GM21360 (cell line): ENCODE results near the gene PHYKPL.
A peak's percentile ranks its signal among the peaks of the same experiment; 100 is the strongest.

Experiments
- ATAC-seq: cut with Tn5 transposase; IDR thresholded peaks from one replicate; pipeline ENCODE4 v1.9.1; 2021; ENCODE audit warnings: mild to moderate bottlenecking, moderate library complexity; ENCODE audit not compliant: unreplicated experiment

The PHYKPL gene

GRCh38 chr5:178232124-178232919, at the start of gene PHYKPL:
TSS of gene PHYKPL (minus strand) at chr5:178232802. CDS start at chr5:178232550, 252 bp downstream.
- peak; percentile 48 for ATAC-seq

GRCh38 chr5:178282391-178282790, 49.8 kb upstream of the PHYKPL start:
- no peak for ATAC-seq

DNA sequence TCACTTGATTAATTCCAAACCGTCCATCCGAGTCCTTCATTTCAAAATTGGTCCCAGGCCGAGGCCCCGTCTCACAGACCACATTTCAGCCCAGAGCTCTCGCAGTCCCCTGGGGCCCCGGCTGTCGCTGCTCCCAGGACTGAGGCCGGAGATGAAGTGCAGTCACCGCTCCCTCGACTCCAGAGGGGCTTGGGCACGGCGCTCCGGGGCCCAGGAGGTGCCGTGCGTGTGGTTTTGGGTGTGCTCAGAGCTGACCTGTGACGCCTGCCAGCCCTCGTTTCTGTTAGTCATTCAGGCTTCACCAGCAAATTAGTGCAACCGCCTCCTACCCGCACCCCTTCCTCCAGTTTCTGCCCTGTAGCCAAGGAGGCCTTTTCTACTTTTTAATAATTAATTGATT, 48.7 kb upstream of the PHYKPL start:
- no peak for ATAC-seq

DNA sequence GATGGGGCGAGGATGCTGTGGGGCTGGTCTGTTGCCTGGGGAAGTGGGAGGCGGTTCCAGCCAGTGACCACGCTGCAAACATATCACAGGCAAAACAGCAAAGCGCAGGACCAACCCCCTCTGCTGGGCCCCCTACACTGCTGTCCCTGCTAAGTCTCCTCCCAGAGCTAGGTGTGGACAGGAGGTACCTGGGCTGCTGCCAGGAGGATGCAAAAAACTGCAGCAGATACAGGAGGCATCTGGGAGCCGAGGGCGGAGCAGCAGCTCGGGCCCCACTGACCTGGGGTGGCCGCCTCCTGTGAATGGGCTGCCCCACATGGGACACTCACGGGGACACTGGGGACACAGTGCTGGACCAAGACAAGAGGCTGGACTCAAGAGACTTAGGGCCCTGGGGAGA, 48.0 kb upstream of the PHYKPL start:
- no peak for ATAC-seq

DNA sequence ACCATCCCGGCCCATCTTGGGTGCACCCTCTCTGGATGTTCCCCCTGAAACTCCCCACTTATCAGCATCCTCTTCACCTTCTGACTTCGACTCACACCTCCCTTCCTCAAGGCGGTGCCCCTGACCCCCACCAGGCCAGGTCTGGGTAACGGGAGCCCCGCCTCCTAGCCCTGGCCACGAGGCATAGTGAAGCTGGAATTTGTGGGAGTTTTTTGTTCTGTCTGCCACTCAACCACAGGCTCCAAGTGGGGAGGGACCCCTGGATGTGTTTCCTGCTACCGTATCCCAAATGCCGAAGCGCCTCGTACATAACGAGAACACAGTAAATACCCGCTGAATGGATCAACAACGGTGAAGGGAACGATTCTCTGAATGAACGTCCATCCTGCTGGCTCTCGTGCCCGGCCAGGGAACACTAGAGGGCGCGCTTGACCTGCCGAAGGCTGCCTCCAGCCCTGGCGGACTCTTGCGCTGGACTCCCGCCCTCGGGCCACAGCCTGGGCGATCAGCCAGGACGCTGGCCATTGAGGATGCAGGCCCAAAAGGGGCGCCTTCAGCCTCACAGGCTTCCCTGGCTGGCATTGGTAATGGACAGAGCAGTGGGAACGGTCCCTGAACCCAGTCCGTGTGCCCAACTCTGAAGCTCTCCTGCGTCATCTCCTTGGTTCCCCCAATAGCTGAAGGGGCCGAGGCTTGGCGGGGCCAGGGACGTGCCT, 47.3 kb upstream of the PHYKPL start:
- ATAC-seq = no peak

DNA sequence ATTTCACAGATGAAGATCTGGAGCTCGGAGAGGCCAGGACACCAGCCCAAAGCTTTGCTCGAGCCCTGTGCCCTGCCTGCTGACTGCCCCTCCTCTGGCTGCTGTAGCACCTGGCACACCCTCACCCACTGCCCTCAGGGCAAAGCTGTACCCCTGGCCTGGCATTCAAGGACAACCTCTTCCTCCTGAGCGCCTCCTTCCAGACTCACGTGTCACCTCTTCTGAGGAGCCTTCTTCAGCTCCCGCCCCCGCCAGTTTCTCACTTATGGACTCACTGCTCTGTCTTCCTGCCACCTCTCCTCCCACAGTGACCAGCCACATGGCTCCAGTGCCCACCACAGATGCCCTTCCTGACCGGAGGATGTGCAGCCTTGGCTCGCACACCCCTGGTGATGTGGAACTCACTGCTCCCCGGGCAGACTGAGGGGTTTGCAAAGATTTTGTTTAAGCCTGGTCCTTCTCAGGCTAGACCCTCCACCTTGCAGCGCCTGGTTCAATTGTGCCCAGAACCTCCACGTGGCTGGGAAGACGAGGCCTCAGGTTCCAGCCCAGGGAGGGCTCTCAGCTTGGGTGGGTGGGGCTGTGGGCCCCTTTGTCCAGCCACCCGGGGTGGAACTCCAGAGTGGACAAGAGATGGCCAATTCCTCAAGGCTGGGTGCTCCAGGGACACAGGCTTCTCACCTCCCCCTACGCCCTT, 46.6 kb upstream of the PHYKPL start:
- ATAC-seq = no peak

- ATAC-seq = no peak
These were observed 45.9 kb upstream of the PHYKPL start for GRCh38 chr5:178278358-178279023.

DNA sequence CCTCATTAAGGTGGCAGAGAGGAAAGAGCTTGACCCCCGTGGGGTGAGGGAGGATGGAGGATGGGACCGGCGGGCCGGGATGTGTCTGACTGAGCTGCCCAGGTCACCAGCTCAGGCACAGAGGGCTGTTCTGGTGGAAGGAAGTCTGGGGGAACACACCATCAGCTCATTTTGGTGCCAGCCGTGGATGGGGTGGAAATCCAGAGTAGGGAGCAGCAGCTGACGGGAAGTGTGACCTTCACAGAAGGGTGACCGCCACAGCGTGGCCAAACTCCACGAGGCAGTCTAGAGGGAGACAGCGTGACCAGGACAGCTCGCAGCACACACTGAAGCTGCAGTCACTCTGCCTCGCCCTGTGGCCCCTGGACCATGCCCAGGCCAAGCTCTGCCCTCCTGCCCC, 45.3 kb upstream of the PHYKPL start:
- ATAC-seq = no peak

DNA sequence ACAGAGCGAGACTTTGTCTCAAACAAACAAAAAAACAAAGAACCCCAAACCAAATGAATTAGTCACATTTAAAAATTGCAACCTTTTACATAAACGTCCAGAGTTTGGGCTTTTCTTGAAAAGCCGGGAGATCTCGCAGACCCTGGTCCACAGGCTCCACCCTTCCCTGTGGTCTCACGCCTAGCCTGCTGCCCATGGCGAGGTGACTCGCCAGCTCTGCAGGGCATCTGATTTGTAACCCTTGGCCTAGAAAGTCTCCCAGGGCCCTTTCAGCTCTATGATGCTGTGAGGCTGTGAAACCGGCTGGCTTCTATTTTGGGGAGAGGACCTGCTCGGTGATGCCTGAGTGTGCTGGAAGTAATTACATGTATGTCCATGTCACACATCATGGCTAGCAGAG, 44.7 kb upstream of the PHYKPL start:
- no peak for ATAC-seq

DNA sequence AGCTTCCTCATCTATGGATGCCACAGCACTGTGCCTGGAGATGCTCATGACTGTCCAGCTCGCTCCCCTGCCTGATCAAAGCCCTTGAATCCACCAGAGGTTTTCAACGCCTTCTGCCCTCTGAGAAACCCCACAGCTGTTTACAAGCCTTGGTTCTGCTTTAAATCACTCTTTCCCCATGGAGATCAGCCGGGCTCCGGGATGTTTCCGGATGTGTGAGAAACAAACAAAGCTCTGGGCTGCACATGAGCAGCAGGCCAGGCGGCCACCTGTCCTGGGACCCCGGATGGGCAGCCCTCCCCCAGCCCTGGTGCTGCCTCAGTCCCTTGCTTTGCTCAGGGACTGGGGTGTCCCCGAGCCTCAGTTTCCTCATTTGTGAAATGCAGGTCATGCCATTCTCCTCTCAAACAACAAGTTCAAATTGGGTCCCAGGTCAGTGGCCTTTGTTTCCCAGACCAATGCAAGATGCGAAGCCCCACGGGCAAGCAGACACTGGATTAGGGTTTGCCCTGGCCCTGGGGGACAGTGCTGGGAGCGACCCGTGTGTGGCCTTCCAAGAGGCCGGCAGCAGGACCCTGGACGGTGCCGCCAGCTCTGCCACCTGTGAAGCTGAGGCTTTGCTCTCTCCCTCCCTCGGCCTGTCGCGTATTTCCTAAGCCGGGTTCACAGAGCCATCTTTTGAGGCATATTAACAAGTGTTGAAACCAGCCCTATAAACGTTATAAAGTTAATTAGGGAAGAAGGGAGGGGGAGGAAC, 42.4 kb upstream of the PHYKPL start:
- ATAC-seq = no peak

GRCh38 chr5:178273665-178274541, 41.3 kb upstream of the PHYKPL start:
- no peak for ATAC-seq

DNA sequence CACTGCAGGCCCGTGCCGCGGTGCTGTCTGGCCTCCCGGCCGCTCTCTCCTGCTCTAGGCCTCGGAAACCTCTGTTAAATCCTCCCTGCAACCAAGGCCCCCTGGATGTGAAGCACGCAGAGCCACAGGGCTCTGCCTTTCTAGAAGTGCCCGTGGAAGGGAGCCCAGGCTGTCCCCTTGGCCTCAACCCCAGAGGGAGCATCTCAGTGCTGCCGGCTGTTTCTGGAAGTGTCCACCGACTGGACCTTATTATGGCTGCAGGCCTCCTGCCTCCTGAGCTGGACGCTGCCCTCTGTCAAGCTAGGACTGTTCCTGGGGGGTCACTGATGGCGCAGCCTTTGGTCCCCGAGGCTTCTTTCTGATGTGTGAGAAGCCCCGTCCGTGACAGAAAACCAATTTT, 40.4 kb upstream of the PHYKPL start:
- ATAC-seq = no peak

- ATAC-seq = no peak
These were observed 40.0 kb upstream of the PHYKPL start for GRCh38 chr5:178272591-178272990.

- ATAC-seq = no peak
These were observed 39.3 kb upstream of the PHYKPL start for GRCh38 chr5:178271726-178272479.

DNA sequence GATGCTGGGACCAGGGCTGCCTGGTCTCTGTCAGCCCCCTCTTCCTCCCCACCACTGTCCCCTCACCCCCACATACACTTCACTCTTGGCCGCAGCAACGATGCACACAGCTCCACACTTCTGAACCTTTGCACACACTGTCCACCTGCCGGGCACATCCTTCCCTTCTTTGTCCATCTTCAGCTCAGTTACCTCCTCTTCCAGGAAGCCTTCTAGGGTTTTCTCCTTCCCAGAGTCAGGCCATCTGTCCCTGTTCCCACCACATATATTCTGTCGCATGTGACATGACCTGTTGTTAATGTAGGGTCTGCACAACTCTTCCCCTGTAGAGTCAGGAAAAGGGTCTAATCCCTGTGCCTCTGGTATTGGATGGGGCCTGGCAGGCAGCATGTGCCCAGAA, 38.6 kb upstream of the PHYKPL start:
- no peak for ATAC-seq

GRCh38 chr5:178269499-178269898, 36.9 kb upstream of the PHYKPL start:
- no peak for ATAC-seq

GRCh38 chr5:178267876-178268275, 35.3 kb upstream of the PHYKPL start:
- no peak for ATAC-seq

- no peak for ATAC-seq
These were observed 34.6 kb upstream of the PHYKPL start for GRCh38 chr5:178267245-178267644.

- ATAC-seq = no peak
These were observed 34.0 kb upstream of the PHYKPL start for GRCh38 chr5:178266581-178266980.
